A549 (cell line): ENCODE measurements around the gene KCTD18. TPM values are rescaled to one million over a fixed set of nuclear protein-coding genes. Genes with fewer than 3 reads are reported as not detected.

ENCODE experiments used
- ATAC-seq, 2 experiments: fragments of 200-7000 bp in 1 of 2; fragments of >200 bp in 1 of 2; cut with Nextera tagmentation in 1 of 2; cut with Tn5 transposase in 1 of 2; 3 replicates each; pipeline versions ENCODE4 v1.8.0 to v1.9.1; 2018 to 2020; ENCODE audit warnings: mild to moderate bottlenecking in 1 of 2, moderate library complexity in 1 of 2
- CTCF ChIA-PET: fragments of 300-600 bp; sonication (Branson Sonifier 250); formaldehyde crosslinking; extraction: SDS; loops from one replicate; lab custom pipeline; 2021; ENCODE audit warnings: antibody characterized with exemption, inconsistent platforms; lab: Yijun Ruan, JAX
- POLR2A ChIA-PET: fragments of 350-600 bp; formaldehyde crosslinking; extraction: SDS; loops from one replicate; lab custom pipeline; 2021; ENCODE audit warnings: antibody characterized with exemption, inconsistent platforms; lab: Yijun Ruan, JAX
- DNase-seq, 2 experiments: peaks; one replicate each; pipeline versions ENCODE4 v3.0.0 to v3.0.0-alpha.2; 2011 to 2016; ENCODE audit warnings: low read depth in 1 of 2, low spot score in 1 of 2
- FAIRE-seq: peaks from 2 replicates; lab custom pipeline; 2011; peaks lifted over from hg19 to GRCh38; lab: Jason Lieb, UNC
- H3K27ac ChIP-seq, 2 experiments: fragments of >200 bp; sonication (Bioruptor Twin); formaldehyde crosslinking; 3 replicates each; pipeline ENCODE4 v1.5.1; 2016 to 2017
- H3K4me1 ChIP-seq: fragments of >200 bp; sonication (Bioruptor Twin); formaldehyde crosslinking; 3 replicates; pipeline ENCODE4 v1.6.1; 2016
- H3K4me2 ChIP-seq: fragments of >200 bp; sonication (Bioruptor Twin); formaldehyde crosslinking; 3 replicates; pipeline ENCODE4 v1.6.1; 2016
- H3K4me3 ChIP-seq: fragments of >200 bp; sonication (Bioruptor Twin); formaldehyde crosslinking; 3 replicates; pipeline ENCODE4 v1.5.1; 2016
- H3K9me3 ChIP-seq: fragments of >200 bp; sonication (Bioruptor Twin); formaldehyde crosslinking; 3 replicates; pipeline ENCODE4 v1.6.1; 2016
- ATOH8 ChIP-seq: fragments of 250-450 bp; sonication (Bioruptor Pico); IDR thresholded peaks from 2 replicates; pipeline ENCODE4 v1.5.0; 2020; ENCODE audit warnings: low read depth, mild to moderate bottlenecking, moderate library complexity
- CHD2 ChIP-seq: fragments of 150-350 bp; IDR thresholded peaks from 2 replicates; pipeline ENCODE4 v1.6.1; 2014; ENCODE audit warnings: low read length; ENCODE audit not compliant: partially characterized antibody
- CTCF ChIP-seq: fragments of >200 bp; sonication (Bioruptor Twin); formaldehyde crosslinking; IDR thresholded peaks from 3 replicates; pipeline ENCODE4 v1.5.1; 2016
- EHF ChIP-seq: fragments of 250-450 bp; sonication (Bioruptor Pico); IDR thresholded peaks from 2 replicates; pipeline ENCODE4 v1.5.0; 2020; ENCODE audit warnings: mild to moderate bottlenecking
- ELK1 ChIP-seq: fragments of 150-350 bp; IDR thresholded peaks from 2 replicates; pipeline ENCODE4 v1.6.1; 2014; ENCODE audit warnings: low read depth, mild to moderate bottlenecking, low read length
- ESRRA ChIP-seq: fragments of 150-350 bp; IDR thresholded peaks from 2 replicates; pipeline ENCODE4 v1.6.1; 2014; ENCODE audit warnings: mild to moderate bottlenecking, low read length, borderline replicate concordance
- FOXS1 ChIP-seq: fragments of 250-450 bp; sonication (Bioruptor Pico); IDR thresholded peaks from 2 replicates; pipeline ENCODE4 v1.5.0; 2020; ENCODE audit warnings: mild to moderate bottlenecking, moderate library complexity
- GATA3 ChIP-seq: IDR thresholded peaks from 2 replicates; pipeline ENCODE4 v1.6.1; 2012; ENCODE audit warnings: borderline replicate concordance
- HES2 ChIP-seq: fragments of >200 bp; sonication (Bioruptor Twin); formaldehyde crosslinking; IDR thresholded peaks from 2 replicates; pipeline ENCODE4 v1.6.1; 2016
- HOXB13 ChIP-seq: fragments of 250-450 bp; sonication (Bioruptor Pico); IDR thresholded peaks from 2 replicates; pipeline ENCODE4 v1.5.0; 2020; ENCODE audit warnings: low read depth, mild to moderate bottlenecking, moderate library complexity
- KDM1A ChIP-seq: fragments of 200-600 bp; sonication (generic); IDR thresholded peaks from 2 replicates; pipeline ENCODE4 v1.6.1; 2016; ENCODE audit warnings: low read depth, mild to moderate bottlenecking
- KDM5A ChIP-seq: fragments of 200-600 bp; sonication (generic); IDR thresholded peaks from 2 replicates; pipeline ENCODE4 v1.6.1; 2016; ENCODE audit warnings: antibody characterized with exemption, mild to moderate bottlenecking
- PHF8 ChIP-seq: fragments of 200-600 bp; sonication (generic); IDR thresholded peaks from 2 replicates; pipeline ENCODE4 v1.6.1; 2016; ENCODE audit warnings: low read depth, mild to moderate bottlenecking, antibody characterized with exemption, moderate library complexity, borderline replicate concordance
- POLR2A ChIP-seq: IDR thresholded peaks from 2 replicates; pipeline ENCODE4 v1.6.1; 2012; ENCODE audit warnings: mild to moderate bottlenecking, low read length
- RAD21 ChIP-seq, 2 experiments: fragments of >200 bp in 1 of 2; sonication (Bioruptor Twin) in 1 of 2; formaldehyde crosslinking in 1 of 2; IDR thresholded peaks in 1 of 2; conservative IDR thresholded peaks in 1 of 2; 2 replicates in 1 of 2; 3 replicates in 1 of 2; pipeline ENCODE4 v1.6.1; 2012 to 2018; ENCODE audit warnings: inconsistent platforms in 1 of 2
- RCOR1 ChIP-seq: fragments of 150-350 bp; IDR thresholded peaks from 2 replicates; pipeline ENCODE4 v1.6.1; 2014; ENCODE audit warnings: antibody characterized with exemption, low read length, low read depth
- REST ChIP-seq: fragments of 200-600 bp; sonication (generic); IDR thresholded peaks from 2 replicates; pipeline ENCODE4 v1.6.1; 2016; ENCODE audit warnings: antibody characterized with exemption, mild to moderate bottlenecking, moderate library complexity
- RFX5 ChIP-seq: fragments of 450-650 bp; IDR thresholded peaks from 2 replicates; pipeline ENCODE4 v1.7.1; 2014; ENCODE audit warnings: antibody characterized with exemption, mild to moderate bottlenecking, moderate library complexity
- SMC3 ChIP-seq: fragments of >200 bp; sonication (Bioruptor Twin); formaldehyde crosslinking; IDR thresholded peaks from 3 replicates; pipeline ENCODE4 v1.6.1; 2018; ENCODE audit warnings: inconsistent platforms
- TFCP2L1 ChIP-seq: fragments of 250-450 bp; sonication (Bioruptor Pico); IDR thresholded peaks from 2 replicates; pipeline ENCODE4 v1.5.0; 2021; ENCODE audit warnings: mild to moderate bottlenecking
- ZFP36 ChIP-seq: fragments of 450-650 bp; IDR thresholded peaks from 2 replicates; pipeline ENCODE4 v1.6.1; 2014; ENCODE audit warnings: borderline replicate concordance; ENCODE audit not compliant: partially characterized antibody
- ZNF302 ChIP-seq: fragments of 250-450 bp; sonication (Bioruptor Pico); IDR thresholded peaks from 2 replicates; pipeline ENCODE4 v1.9.0; 2021; ENCODE audit warnings: inconsistent platforms, mild to moderate bottlenecking, moderate library complexity
- WGBS: methylation state at CpG from one replicate; pipeline ENCODE4 v1.1.6; 2017; ENCODE audit errors: missing lambda C conversion rate; 5-methylcytosine and 5-hydroxymethylcytosine counted together
- polyA plus RNA-seq, 4 experiments: library from polyadenylated mRNA; depleted of rRNA in 3 of 4; stranded (reverse); fragments of >200 nt; fragmentation: RNase III in 1 of 4; extraction: RNeasy Plus Mini Kit Qiagen cat#74134 plus additional on column Dnase treatment in 1 of 4; gene quantifications; 2 replicates in 3 of 4; 3 replicates in 1 of 4; pipeline ENCODE4 v1.2.3, GENCODE V29; 2011 to 2017

KCTD18 gene
- polyA plus RNA-seq, 2 of the 4 experiments (the other 2 are of a cell fraction), result 12.2 to 21.3 TPM

- TF ChIP-seq RAD21 (conservative IDR thresholded peaks at IDR 0.05 in 1 of 2, IDR thresholded peaks at IDR 0.05 in 1 of 2) (no peak), ZFP36 (no peak), ESRRA (no peak), RFX5 (no peak), REST (no peak), EHF (no peak), ATOH8 (CRISPR knock-in tag) (no peak), KDM1A (no peak), ZNF302 (CRISPR knock-in tag) (no peak), HES2 (no peak), HOXB13 (CRISPR knock-in tag) (no peak), SMC3 (no peak), FOXS1 (no peak), RCOR1 (no peak), PHF8 (no peak), GATA3 (no peak), KDM5A (no peak)
- TF ChIP-seq, all 56 proteins: peak for 0
- peaks cover 11% of the 10 kb centered on the region; the same call in 2 of the 3 replicates for H3K4me1 ChIP-seq
- CTCF ChIA-PET, result interaction anchor here (0.8 to 2.1 kb wide), 4 partner anchors 15 to 495 kb away, joined by 3 to 9 read pairs (median 4); no protein-coding TSS in a partner anchor
- DNase-seq, result no peak
- H3K4me2 ChIP-seq, result no peak overlapping the region
- whole genome bisulfite sequencing, result 90% methylated on average over 12 of the region's 12 CpGs
- 0 out of 6 replicates have a peak overlapping the region, but pooled peaks of 1 of the 2 experiments have one; percentile 16 for H3K27ac ChIP-seq
- FAIRE-seq, result no peak
- no peak for ATAC-seq
- POLR2A ChIA-PET, result no interaction called here
- H3K9me3 ChIP-seq, result no peaks in the 10 kb centered on the region
- no peak overlapping the region for H3K4me3 ChIP-seq
Observed at GRCh38 chr2:200466425-200467418, 43.1 kb downstream of the KCTD18 start.

GRCh38 chr2:200463452-200463851 is 46.4 kb downstream of the KCTD18 start:
- ChIA-PET POLR2A (no interaction called here), CTCF (interaction anchor here (1.1 kb wide), 1 partner anchor 18 kb away, joined by 3 read pairs; no protein-coding TSS in a partner anchor)
- Histone ChIP-seq H3K9me3 (no peaks in the 10 kb centered on the region), H3K4me3 (no peak overlapping the region), H3K4me1 (peaks cover 16% of the 10 kb centered on the region; the same call in 2 of the 3 replicates), H3K27ac (no peak overlapping the region), H3K4me2 (no peak overlapping the region)
- no peak for FAIRE-seq
- WGBS, result 96% methylated on average over 2 of the region's 2 CpGs
- no peak for ATAC-seq
- no peak for DNase-seq
- TF ChIP-seq CTCF, result no peak
- no peak for TF ChIP-seq TFCP2L1 (CRISPR knock-in tag)
- no peak for TF ChIP-seq CHD2
- no peak for TF ChIP-seq ELK1
- no peak for TF ChIP-seq POLR2A
- no peak for TF ChIP-seq ZNF302 (CRISPR knock-in tag)
